Gastroesophageal sphincter (tissue), 4 donors: ENCODE measurements around the gene PLXNA1. TPM values are rescaled to one million over a fixed set of nuclear protein-coding genes. Genes with fewer than 3 reads are reported as not detected.

Experiments used
- ATAC-seq: fragments of 150-250 bp; one replicate; pipeline ENCODE4 v1.9.1; 2016; ENCODE audit warnings: mild to moderate bottlenecking, moderate library complexity
- H3K27ac ChIP-seq, 4 donors: fragments of 200-600 bp; sonication (generic) in 3 of 4; 1 replicate in 3 of 4; 2 replicates in 1 of 4; pipeline ENCODE4 v1.5.1; 2016 to 2019
- H3K27me3 ChIP-seq: fragments of 200-600 bp; sonication (generic); one replicate; pipeline ENCODE4 v1.5.1; 2019
- H3K36me3 ChIP-seq, 2 donors: fragments of 200-600 bp; sonication (generic); one replicate each; pipeline ENCODE4 v1.5.1; 2019; ENCODE audit warnings: control low read depth in 1 of 2
- H3K4me1 ChIP-seq, 3 donors: fragments of 200-600 bp; sonication (generic); 1 replicate in 2 of 3; 2 replicates in 1 of 3; pipeline ENCODE4 v1.5.1; 2016 to 2019; ENCODE audit warnings: control low read depth in 2 of 3
- H3K4me3 ChIP-seq, 2 donors: fragments of 200-600 bp; sonication (generic); one replicate each; pipeline ENCODE4 v1.5.1; 2019; ENCODE audit warnings: mild to moderate bottlenecking in 1 of 2, moderate library complexity in 1 of 2
- H3K9me3 ChIP-seq, 3 donors: fragments of 200-600 bp; sonication (generic); one replicate each; pipeline ENCODE4 v1.5.1; 2017 to 2019; ENCODE audit warnings: control low read depth in 2 of 3
- CTCF ChIP-seq, 4 experiments: fragments of 200-600 bp in 2 of 4; fragments of 450-650 bp in 2 of 4; sonication (generic) in 1 of 4; IDR thresholded peaks; one replicate each; pipeline ENCODE4 v1.5.1; 2017 to 2019; ENCODE audit warnings: antibody characterized with exemption in 4 of 4, mild to moderate bottlenecking in 2 of 4, moderate library complexity in 2 of 4
- EP300 ChIP-seq: sonication (generic); formaldehyde crosslinking; IDR thresholded peaks from one replicate; pipeline ENCODE4 v1.6.1; 2017; ENCODE audit warnings: antibody characterized with exemption, mild to moderate bottlenecking
- POLR2A ChIP-seq, 2 donors: fragments of 450-650 bp; IDR thresholded peaks; one replicate each; pipeline ENCODE4 v1.6.1; 2017; ENCODE audit warnings: antibody characterized with exemption in 2 of 2, mild to moderate bottlenecking in 2 of 2, moderate library complexity in 1 of 2
- POLR2AphosphoS5 ChIP-seq: sonication (generic); formaldehyde crosslinking; IDR thresholded peaks from one replicate; pipeline ENCODE4 v1.6.1; 2017; ENCODE audit warnings: antibody characterized with exemption
- WGBS, 2 donors: methylation state at CpG; one replicate each; pipeline ENCODE4 v1.1.5; 2018; ENCODE audit warnings: low coverage in 1 of 2; 5-methylcytosine and 5-hydroxymethylcytosine counted together
- total RNA-seq, 4 donors: library from RNA; depleted of rRNA; stranded (reverse); fragments of >200 nt; gene quantifications; one replicate each; pipeline ENCODE4 v1.1.0, GENCODE V29; 2016

PLXNA1 gene
- 10 to 100 TPM; 20.1 to 86.7 (median 31.9) TPM for total RNA-seq

DNA sequence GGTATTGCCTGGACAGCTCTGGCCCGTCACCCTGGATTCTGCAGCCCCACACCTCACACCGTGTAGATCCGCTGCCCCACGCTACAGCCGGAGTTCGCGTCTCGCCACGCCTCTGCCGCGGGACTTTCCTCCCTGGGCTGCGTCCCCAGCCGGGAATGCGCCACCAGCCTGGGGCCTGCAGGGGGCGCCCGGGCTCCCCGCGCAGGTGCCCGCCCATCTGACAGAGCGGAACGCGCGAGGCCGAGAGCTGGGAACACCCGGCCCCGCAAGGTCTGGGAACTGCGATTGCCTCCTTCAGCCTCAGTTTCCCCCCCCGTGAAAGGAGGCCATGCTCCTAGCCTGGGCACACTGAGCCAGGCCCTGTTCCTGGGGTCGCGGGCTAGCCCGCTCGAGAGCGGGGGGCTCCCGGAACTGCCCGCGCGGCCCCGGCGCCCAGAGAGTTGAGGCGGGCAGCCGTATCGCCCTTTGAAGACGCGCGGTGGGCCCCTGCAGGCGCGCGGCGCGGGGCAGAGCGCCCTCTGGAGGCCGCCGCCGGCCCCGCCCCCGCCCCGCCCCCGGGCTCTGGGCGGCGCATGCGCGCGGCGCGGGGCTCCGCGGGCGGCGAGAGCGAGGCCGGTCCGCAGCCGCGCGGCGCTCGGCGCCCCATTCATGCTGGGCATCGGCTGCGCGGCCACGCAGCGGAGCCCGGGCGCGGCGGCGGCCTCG is at the start of gene PLXNA1:
PLXNA1 (plus strand) TSS at position 645 of the 705 bp plus-strand sequence. CDS start 5,479 bp downstream, outside the sequence.
- Histone ChIP-seq H3K36me3 (no peaks in the 10 kb centered on the region), H3K4me3 (peak within 1 kb of the TSS; percentile 77 to 91), H3K9me3 (no peaks in the 10 kb centered on the region), H3K27ac (peak within 1 kb of the TSS; percentile 48 to 90 (median 80)), H3K27me3 (peaks cover 18% of the 10 kb centered on the region), H3K4me1 (peaks cover 0 to 52% (median 29%) of the 10 kb centered on the region in 3 donors)
- ATAC-seq, result peak; percentile 89
- WGBS, 2 donors, result no CpG with 5 or more reads among the region's 89 CpGs
- no peak for TF ChIP-seq POLR2A (IDR thresholded peaks at IDR 0.05)
- no peak for TF ChIP-seq POLR2AphosphoS5
- no peak for TF ChIP-seq EP300
- TF ChIP-seq CTCF (IDR thresholded peaks at IDR 0.05), result peak in 3 of 4 experiments; percentile 84 to 93 (median 85)

DNA sequence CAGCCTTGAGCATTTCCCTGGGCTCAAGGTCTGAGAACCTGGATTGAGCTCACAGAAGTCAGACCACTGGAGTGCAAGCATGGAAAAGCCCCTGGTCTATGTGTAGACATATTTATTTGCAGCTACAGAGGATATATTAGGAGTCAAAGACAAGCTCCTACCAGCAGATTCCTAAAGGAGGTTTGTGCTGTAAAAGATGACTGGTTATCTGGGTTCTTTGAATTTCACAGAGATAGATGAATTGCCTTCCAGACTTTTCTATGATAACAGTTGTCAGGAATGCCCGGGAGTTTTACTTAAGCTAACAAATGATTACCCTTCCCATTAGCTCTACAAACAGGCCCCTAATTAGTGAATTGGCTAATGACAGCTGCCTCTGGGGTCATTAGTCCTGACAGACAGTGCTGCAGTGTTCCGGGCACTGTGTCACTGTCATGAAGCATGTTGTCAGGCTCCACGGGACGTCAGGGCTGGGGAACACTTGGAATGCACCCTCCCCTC is 48.8 kb upstream of the PLXNA1 start:
- no peaks in the 10 kb centered on the region for H3K9me3 ChIP-seq
- TF ChIP-seq EP300 (no peak), CTCF (IDR thresholded peaks at IDR 0.05) (no peak), POLR2AphosphoS5 (no peak), POLR2A (IDR thresholded peaks at IDR 0.05) (no peak)
- 40 to 70% methylated on average over 4 of the region's 4 CpGs for WGBS, 2 donors
- H3K4me1 ChIP-seq, result peaks cover 0 to 19% (median 0%) of the 10 kb centered on the region in 3 donors
- ATAC-seq, result no peak
- H3K36me3 ChIP-seq, result no peaks in the 10 kb centered on the region
- no peaks in the 10 kb centered on the region for H3K27me3 ChIP-seq
- H3K27ac ChIP-seq, result no peak overlapping the region
- H3K4me3 ChIP-seq, result no peak overlapping the region

DNA sequence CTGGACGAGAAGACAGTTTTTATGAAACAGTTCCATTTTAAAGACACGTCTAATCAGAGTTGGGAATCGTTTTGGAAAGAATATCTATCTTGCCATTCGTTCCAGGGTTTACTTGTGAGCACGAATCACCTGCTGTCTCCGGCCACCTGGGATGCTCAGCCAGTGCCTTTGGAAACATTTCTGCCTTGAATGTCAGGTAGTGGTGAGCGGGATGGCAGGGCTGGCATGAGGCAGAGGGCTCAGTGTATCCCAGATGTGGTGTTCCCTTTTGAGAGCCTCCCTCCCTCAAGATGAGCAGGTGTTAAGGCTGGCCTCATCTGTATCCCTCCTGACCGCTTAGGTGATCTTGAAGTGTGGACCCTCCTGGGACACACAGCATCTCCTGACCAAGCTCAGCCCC is 47.9 kb upstream of the PLXNA1 start:
- Histone ChIP-seq H3K36me3 (no peaks in the 10 kb centered on the region), H3K4me1 (peaks cover 0 to 19% (median 0%) of the 10 kb centered on the region in 3 donors), H3K4me3 (no peak overlapping the region), H3K27ac (no peak overlapping the region), H3K9me3 (no peaks in the 10 kb centered on the region), H3K27me3 (no peaks in the 10 kb centered on the region)
- no peak for ATAC-seq
- TF ChIP-seq POLR2AphosphoS5 (no peak), POLR2A (IDR thresholded peaks at IDR 0.05) (no peak), EP300 (no peak), CTCF (IDR thresholded peaks at IDR 0.05) (no peak)
- WGBS, 2 donors, result 83 to 87% methylated on average over 6 to 7 of the region's 8 CpGs

DNA sequence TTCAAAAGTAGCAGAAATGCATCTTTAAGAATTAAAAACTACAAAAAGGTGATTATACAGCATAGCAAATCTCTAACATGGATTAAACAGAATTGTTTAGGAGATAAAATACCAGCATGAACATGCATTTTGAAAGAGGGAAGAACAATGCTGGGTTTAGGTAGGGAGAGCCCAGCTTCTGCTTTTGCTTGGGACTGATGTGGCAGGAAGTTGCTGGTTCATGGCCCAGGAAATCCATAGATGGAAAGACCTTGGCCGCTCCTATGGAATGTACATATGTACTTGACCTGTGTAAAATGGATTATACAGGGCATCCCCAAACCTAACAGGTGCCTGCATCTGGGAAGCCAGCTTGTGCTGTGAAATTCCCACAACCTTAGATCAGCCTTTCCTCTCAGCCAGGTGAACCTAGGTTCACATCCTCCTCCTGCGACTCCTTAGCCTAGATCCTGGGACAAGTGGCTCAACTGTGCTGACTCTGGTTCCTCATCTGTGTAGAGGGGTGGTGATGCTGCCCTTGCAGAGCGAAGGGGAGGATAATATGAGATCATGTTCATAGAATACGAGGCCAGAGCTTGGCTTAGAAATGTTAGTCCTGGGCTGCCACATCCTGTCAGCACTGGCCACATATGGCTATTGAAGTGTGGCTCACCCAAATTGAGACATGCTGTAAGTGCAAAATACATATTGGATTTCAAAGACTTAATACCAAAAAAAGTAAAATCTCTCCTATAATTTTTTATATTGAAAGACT is 47.0 kb upstream of the PLXNA1 start:
- Histone ChIP-seq H3K27ac (no peak overlapping the region), H3K36me3 (no peaks in the 10 kb centered on the region), H3K4me1 (peaks cover 0 to 19% (median 0%) of the 10 kb centered on the region in 3 donors), H3K4me3 (no peak overlapping the region), H3K27me3 (no peaks in the 10 kb centered on the region), H3K9me3 (no peaks in the 10 kb centered on the region)
- WGBS, 2 donors, result 77 to 92% methylated on average over 2 to 4 of the region's 4 CpGs
- ATAC-seq, result no peak
- no peak for TF ChIP-seq CTCF (IDR thresholded peaks at IDR 0.05)
- TF ChIP-seq POLR2A (IDR thresholded peaks at IDR 0.05), result no peak
- TF ChIP-seq EP300, result no peak
- no peak for TF ChIP-seq POLR2AphosphoS5
